G401 (cell line): ENCODE data around the gene PRKCG. TPM values are rescaled to one million over a fixed set of nuclear protein-coding genes. Genes with fewer than 3 reads are reported as not detected.
A peak's percentile ranks its signal among the peaks of the same experiment; 100 is the strongest.
"Not testable (repeated sequence)": the region's sequence is repeated elsewhere in the genome, so short reads cannot be mapped to it uniquely, and the experiment has no call there.

Experiments used
- DNase-seq: peaks from one replicate; pipeline ENCODE4 v3.0.0-alpha.2; 2015; ENCODE audit warnings: low spot score
- in situ Hi-C: cut with HindIII; loops from 2 replicates; pipeline ENCODE4 v1.10.0; 2016; ENCODE audit warnings: low sequenced_read_pairs, mixed read lengths
- total RNA-seq: library from RNA; depleted of rRNA; stranded (reverse); fragments of >200 nt; shearing (Covaris generic); gene quantifications from 2 replicates; pipeline ENCODE4 v1.2.3, GENCODE V29; 2014

PRKCG gene
- total RNA-seq, 1 experiment from 2014 or later: 0.17 TPM

- in situ Hi-C loops, DNase-seq: not testable (repeated sequence)
These were observed 12.1 kb upstream of the PRKCG start for GRCh38 chr19:53869805-53870484.

- in situ Hi-C loops: no loop called here
These were observed 11.5 kb upstream of the PRKCG start for GRCh38 chr19:53870485-53870844.

GRCh38 chr19:53871454-53871853 lies 10.5 kb upstream of the PRKCG start:
- in situ Hi-C loops: no loop called here
- DNase-seq: no peak

More at GRCh38 chr19:53870485-53870844, 11.5 kb upstream of the PRKCG start:
- DNase-seq: no peak

GRCh38 chr19:53872762-53873161 lies 9.2 kb upstream of the PRKCG start:
- in situ Hi-C loops: no loop called here
- no peak for DNase-seq

- in situ Hi-C loops: no loop called here
- DNase-seq: no peak
These were observed 8.0 kb upstream of the PRKCG start for GRCh38 chr19:53873773-53874605.

GRCh38 chr19:53874606-53874990 lies 7.4 kb upstream of the PRKCG start:
- in situ Hi-C loops: no loop called here
- no peak for DNase-seq

- no peak for DNase-seq
- in situ Hi-C loops: no loop called here
These were observed 6.2 kb upstream of the PRKCG start for GRCh38 chr19:53875602-53876325.

GRCh38 chr19:53876651-53877224 lies 5.3 kb upstream of the PRKCG start:
- DNase-seq: no peak
- in situ Hi-C loops: no loop called here

GRCh38 chr19:53877361-53877766 lies 4.6 kb upstream of the PRKCG start:
- DNase-seq: no peak
- in situ Hi-C loops: no loop called here

GRCh38 chr19:53878776-53879139 lies 3.2 kb upstream of the PRKCG start:
- in situ Hi-C loops: no loop called here
- no peak for DNase-seq

- in situ Hi-C loops: no loop called here
- peak; percentile 96 for DNase-seq
These were observed 2.6 kb upstream of the PRKCG start for GRCh38 chr19:53879140-53880081.

GRCh38 chr19:53880711-53881481 lies 1.1 kb upstream of the PRKCG start:
- in situ Hi-C loops: no loop called here
- no peak for DNase-seq

- in situ Hi-C loops: no loop called here
These were observed 524 bp downstream of the PRKCG start for GRCh38 chr19:53882391-53883050.

GRCh38 chr19:53883231-53883661 lies 1.2 kb downstream of the PRKCG start:
- DNase-seq: no peak
- in situ Hi-C loops: no loop called here

More at GRCh38 chr19:53882391-53883050, 524 bp downstream of the PRKCG start:
- DNase-seq: no peak

GRCh38 chr19:53883741-53884140 lies 1.7 kb downstream of the PRKCG start:
- DNase-seq: no peak
- in situ Hi-C loops: no loop called here

GRCh38 chr19:53884256-53884655 lies 2.3 kb downstream of the PRKCG start:
- no peak for DNase-seq
- in situ Hi-C loops: no loop called here

GRCh38 chr19:53885036-53885435 lies 3.0 kb downstream of the PRKCG start:
- in situ Hi-C loops: no loop called here
- no peak for DNase-seq
